Bronchial epithelial cell (primary cell): ENCODE measurements around the gene PRG2. TPM values are rescaled to one million over a fixed set of nuclear protein-coding genes. Genes with fewer than 3 reads are reported as not detected.

Experiments used
- DNase-seq: peaks from one replicate; pipeline ENCODE4 v3.0.0-alpha.2; 2010; ENCODE audit warnings: low read depth
- FAIRE-seq: peaks from 2 replicates; lab custom pipeline; 2011; peaks lifted over from hg19 to GRCh38; lab: Jason Lieb, UNC
- H3K27me3 ChIP-seq: 2 replicates; pipeline ENCODE4 v1.5.1; 2011; ENCODE audit warnings: low read length; ENCODE audit not compliant: control insufficient read depth, insufficient read depth
- H3K36me3 ChIP-seq: 2 replicates; pipeline ENCODE4 v1.5.1; 2011; ENCODE audit warnings: low read length; ENCODE audit not compliant: control insufficient read depth, insufficient read depth
- H3K4me3 ChIP-seq: 2 replicates; pipeline ENCODE4 v1.5.1; 2011; ENCODE audit warnings: mild to moderate bottlenecking, low read depth, low read length, control low read depth
- total RNA-seq: library from RNA; depleted of rRNA; stranded (reverse); fragments of >200 nt; gene quantifications from 2 replicates; pipeline ENCODE4 v1.2.1, GENCODE V29; 2014
- TF ChIP-seq, protein P1 (sequence below): IDR thresholded peaks from 2 replicates; pipeline ENCODE4 v1.5.1; 2011; ENCODE audit warnings: mild to moderate bottlenecking, moderate library complexity, low read length, control low read depth, inconsistent platforms; ENCODE audit not compliant: insufficient read depth, severe bottlenecking

The PRG2 gene
- total RNA-seq, 1 donor from 2014 or later, result under 0.01 TPM

DNA sequence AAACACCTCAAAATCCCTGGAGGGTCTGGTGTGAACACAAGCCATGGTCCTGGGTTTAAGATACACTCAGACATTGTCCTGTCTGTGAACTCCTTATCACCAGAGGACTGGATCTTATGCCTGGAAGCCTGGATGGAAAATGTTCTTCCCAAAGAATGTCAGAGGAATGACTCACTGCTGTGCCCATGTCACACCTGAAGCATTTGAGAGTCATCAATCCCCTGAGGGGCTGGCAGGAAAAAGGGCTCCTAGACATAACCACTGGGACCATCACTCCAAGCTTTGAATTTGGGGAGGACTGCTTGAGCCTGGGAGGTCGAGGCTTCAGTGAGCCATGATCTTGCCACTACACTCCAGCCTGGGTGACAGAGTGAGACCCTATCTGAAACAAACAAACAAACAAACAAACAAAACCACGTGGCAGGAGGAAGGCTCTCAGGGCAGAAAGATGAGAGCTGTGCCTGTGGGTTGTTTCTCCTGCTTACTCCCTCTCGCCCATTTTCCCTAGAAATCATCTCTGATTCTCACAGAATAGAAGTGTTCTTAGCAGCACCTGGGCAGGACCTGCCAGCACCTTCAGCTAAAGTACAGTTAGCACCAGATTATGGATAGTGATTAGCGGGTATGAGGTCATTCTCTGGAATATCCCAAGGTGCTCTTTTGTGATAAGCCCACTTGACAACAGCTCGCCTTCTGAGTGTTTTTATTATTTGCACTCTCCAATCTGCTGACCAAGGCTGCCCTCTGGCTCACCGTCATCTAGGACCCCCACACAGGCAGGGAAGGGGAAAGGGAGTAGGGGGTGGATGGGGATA, 11.9 kb upstream of the PRG2 start:
- TF ChIP-seq, protein P1, sequence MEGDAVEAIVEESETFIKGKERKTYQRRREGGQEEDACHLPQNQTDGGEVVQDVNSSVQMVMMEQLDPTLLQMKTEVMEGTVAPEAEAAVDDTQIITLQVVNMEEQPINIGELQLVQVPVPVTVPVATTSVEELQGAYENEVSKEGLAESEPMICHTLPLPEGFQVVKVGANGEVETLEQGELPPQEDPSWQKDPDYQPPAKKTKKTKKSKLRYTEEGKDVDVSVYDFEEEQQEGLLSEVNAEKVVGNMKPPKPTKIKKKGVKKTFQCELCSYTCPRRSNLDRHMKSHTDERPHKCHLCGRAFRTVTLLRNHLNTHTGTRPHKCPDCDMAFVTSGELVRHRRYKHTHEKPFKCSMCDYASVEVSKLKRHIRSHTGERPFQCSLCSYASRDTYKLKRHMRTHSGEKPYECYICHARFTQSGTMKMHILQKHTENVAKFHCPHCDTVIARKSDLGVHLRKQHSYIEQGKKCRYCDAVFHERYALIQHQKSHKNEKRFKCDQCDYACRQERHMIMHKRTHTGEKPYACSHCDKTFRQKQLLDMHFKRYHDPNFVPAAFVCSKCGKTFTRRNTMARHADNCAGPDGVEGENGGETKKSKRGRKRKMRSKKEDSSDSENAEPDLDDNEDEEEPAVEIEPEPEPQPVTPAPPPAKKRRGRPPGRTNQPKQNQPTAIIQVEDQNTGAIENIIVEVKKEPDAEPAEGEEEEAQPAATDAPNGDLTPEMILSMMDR, result no peak
- DNase-seq (peak; percentile 76), FAIRE-seq (no peak)
- H3K4me3 ChIP-seq, result no peak overlapping the region
- H3K36me3 ChIP-seq, result peaks cover 1% of the 10 kb centered on the region
- H3K27me3 ChIP-seq, result peaks cover 1% of the 10 kb centered on the region

DNA sequence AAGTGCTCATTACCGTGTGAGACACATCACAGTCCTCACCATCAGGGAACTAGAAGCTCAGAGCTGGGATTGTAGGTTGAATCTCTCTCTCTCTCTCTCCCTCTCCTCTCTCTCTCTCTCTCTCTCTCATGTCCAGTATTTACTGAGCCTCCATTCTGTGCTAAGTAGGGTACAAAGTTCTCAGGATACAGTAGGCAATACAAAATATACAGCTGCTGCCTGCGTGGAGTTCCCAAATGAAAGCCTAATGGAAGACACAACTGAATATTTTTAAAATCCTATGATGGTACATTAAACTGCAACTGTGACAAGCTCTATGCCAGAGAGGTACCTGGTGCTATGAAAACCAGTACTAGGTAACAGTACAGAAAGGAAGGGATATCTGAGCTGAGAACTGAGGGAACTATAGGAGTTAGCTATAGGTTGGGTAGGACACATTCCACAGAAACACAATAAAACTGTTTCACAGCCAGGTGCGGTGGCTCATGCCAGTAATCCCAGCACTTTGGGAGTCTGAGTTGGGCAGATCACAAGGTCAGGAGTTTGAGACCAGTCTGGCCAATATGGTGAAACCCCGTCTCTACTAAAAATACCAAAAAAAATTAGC, 9.6 kb upstream of the PRG2 start:
- Histone ChIP-seq H3K36me3 (no peaks in the 10 kb centered on the region), H3K4me3 (no peak overlapping the region), H3K27me3 (peaks cover 1% of the 10 kb centered on the region)
- no peak for FAIRE-seq
- TF ChIP-seq, protein P1, result no peak
- DNase-seq, result no peak

DNA sequence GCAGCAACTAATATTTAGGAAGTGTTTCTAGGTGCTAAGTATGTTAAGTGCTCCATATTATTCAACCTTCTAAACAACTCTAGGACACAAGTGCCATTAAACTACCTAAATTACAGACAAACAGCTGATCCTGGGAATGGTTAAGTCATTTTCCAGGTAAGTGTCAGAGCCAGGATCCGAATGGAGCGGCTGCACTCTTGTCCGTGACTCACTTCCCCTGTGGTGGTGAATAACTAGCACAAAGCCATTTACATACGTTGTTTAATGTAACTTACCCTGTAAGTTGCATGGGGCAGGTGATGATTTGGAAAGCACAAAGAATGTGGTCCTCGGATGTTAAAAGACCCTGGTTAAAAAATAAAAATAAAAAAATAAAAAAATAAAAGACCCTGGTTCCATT, 8.8 kb upstream of the PRG2 start:
- TF ChIP-seq, protein P1, result no peak
- H3K4me3 ChIP-seq, result no peak overlapping the region
- no peaks in the 10 kb centered on the region for H3K36me3 ChIP-seq
- DNase-seq (peak; percentile 80), FAIRE-seq (no peak)
- H3K27me3 ChIP-seq, result peaks cover 1% of the 10 kb centered on the region

DNA sequence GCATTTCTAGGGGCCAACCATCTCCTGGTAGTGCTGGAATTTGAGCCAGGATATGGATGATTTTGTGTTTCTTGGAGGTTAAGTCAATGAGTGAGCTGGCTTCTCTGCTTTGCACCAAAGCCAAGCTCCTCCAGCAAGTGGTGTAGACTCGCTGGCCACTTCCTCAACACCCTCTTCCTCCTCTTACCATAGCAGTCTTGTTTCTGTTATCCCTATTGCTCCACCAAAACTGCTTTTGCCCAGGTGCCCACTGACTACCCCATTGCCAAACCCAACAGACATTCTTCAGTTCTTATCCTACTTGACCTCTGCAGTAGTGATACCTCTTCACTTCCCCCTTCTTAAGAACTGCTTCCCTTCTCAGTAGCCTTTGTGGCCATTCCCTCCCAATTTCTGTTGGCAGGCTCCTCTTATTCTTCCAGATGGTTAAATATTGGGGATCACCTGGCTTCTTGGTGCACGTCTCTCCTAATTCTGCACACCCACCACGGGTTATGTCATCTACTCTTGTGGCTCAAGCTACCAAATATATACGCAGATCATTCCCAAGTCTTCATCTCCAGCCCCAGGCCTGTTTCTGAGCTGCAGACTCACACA, 7.0 kb upstream of the PRG2 start:
- Histone ChIP-seq H3K27me3 (peaks cover 1% of the 10 kb centered on the region), H3K36me3 (no peaks in the 10 kb centered on the region), H3K4me3 (no peak overlapping the region)
- FAIRE-seq, result no peak
- TF ChIP-seq, protein P1, result no peak
- no peak for DNase-seq

DNA sequence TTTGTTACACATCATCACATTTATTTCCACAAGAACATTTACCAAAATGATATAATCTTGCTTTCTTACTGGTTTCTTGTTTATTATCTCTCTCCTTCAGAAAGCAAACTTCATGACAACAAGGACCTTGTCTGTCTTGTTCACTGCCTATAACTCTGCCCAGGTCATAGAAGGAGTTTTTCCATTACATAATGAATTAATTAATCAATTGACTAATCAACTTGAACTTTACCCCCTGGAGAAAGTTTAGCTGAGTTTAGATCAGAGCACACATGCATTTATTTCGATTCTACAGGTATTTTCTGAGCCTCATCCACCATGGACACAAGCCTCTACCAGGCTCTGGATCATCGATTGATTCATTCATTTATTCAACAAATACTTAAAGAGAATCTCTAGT, 6.3 kb upstream of the PRG2 start:
- no peak overlapping the region for H3K4me3 ChIP-seq
- no peaks in the 10 kb centered on the region for H3K36me3 ChIP-seq
- no peak for DNase-seq
- TF ChIP-seq, protein P1, result no peak
- H3K27me3 ChIP-seq, result peaks cover 1% of the 10 kb centered on the region
- FAIRE-seq, result no peak
